Adrenal gland (tissue), 5 donors: ENCODE data around the gene CDKAL1.

Source experiments
- CTCF ChIP-seq, 6 experiments: fragments of 450-650 bp in 4 of 6; fragments of 200-600 bp in 2 of 6; sonication (generic) in 1 of 6; IDR thresholded peaks; 1 replicate in 5 of 6; 2 replicates in 1 of 6; pipeline versions ENCODE4 v1.5.1 to v1.8.0; 2016 to 2021; ENCODE audit warnings: antibody characterized with exemption in 6 of 6, mild to moderate bottlenecking in 2 of 6, moderate library complexity in 1 of 6
- POLR2A ChIP-seq, 2 donors: fragments of 450-650 bp; IDR thresholded peaks; one replicate each; pipeline ENCODE4 v1.6.1; 2017; ENCODE audit warnings: antibody characterized with exemption in 2 of 2, mild to moderate bottlenecking in 2 of 2, moderate library complexity in 1 of 2
- donor health status: DM: no; HTN: no; CAD: no.

- TF ChIP-seq POLR2A (IDR thresholded peaks at IDR 0.05) (no peak), CTCF (IDR thresholded peaks at IDR 0.05) (no peak)
Observed at GRCh38 chr6:20538907-20539306, 4.7 kb downstream of the CDKAL1 start.
